SK-N-SH treated with all-trans-retinoic acid at 6 μM for 48 hours (cell line): ENCODE measurements around the gene THNSL1.

ENCODE experiments used
- BACH2 ChIP-seq: fragments of 250-450 bp; sonication (Bioruptor Pico); IDR thresholded peaks from 2 replicates; pipeline ENCODE4 v1.9.0; 2021; ENCODE audit warnings: mild to moderate bottlenecking, borderline replicate concordance
- CSDC2 ChIP-seq: fragments of 250-450 bp; sonication (Bioruptor Pico); IDR thresholded peaks from 2 replicates; pipeline ENCODE4 v1.5.0; 2020; ENCODE audit warnings: mild to moderate bottlenecking, moderate library complexity
- GLIS3 ChIP-seq: fragments of 250-450 bp; sonication (Bioruptor Pico); IDR thresholded peaks from 2 replicates; pipeline ENCODE4 v1.5.0; 2020; ENCODE audit warnings: mild to moderate bottlenecking, moderate library complexity
- ISL1 ChIP-seq: fragments of 250-450 bp; sonication (Bioruptor Pico); IDR thresholded peaks from 2 replicates; pipeline ENCODE4 v2.1.2; 2022; ENCODE audit warnings: mild to moderate bottlenecking, moderate library complexity
- OSR1 ChIP-seq: fragments of 250-450 bp; sonication (Bioruptor Pico); IDR thresholded peaks from 2 replicates; pipeline ENCODE4 v1.8.0; 2022; ENCODE audit warnings: moderate library complexity, mild to moderate bottlenecking, inconsistent platforms
- PPARA ChIP-seq: fragments of 250-450 bp; sonication (Bioruptor Pico); IDR thresholded peaks from 2 replicates; pipeline ENCODE4 v1.5.0; 2020; ENCODE audit warnings: mild to moderate bottlenecking, borderline replicate concordance
- TCF4 ChIP-seq: fragments of 250-450 bp; sonication (Bioruptor Pico); IDR thresholded peaks from 2 replicates; pipeline ENCODE4 v1.8.0; 2021; ENCODE audit warnings: mild to moderate bottlenecking, moderate library complexity, borderline replicate concordance
- ZC3H10 ChIP-seq: fragments of 250-450 bp; sonication (Bioruptor Pico); IDR thresholded peaks from 2 replicates; pipeline ENCODE4 v1.5.1; 2021; ENCODE audit warnings: mild to moderate bottlenecking, moderate library complexity
- ZFP3 ChIP-seq: fragments of 250-450 bp; sonication (Bioruptor Pico); IDR thresholded peaks from 2 replicates; pipeline ENCODE4 v1.5.0; 2020; ENCODE audit warnings: mild to moderate bottlenecking, moderate library complexity
- ZFP30 ChIP-seq: fragments of 450-650 bp; formaldehyde crosslinking; IDR thresholded peaks from 2 replicates; pipeline ENCODE4 v1.5.0; 2022; ENCODE audit warnings: mild to moderate bottlenecking, moderate library complexity
- ZNF70 ChIP-seq: fragments of 450-650 bp; formaldehyde crosslinking; IDR thresholded peaks from 2 replicates; pipeline ENCODE4 v1.5.0; 2020; ENCODE audit warnings: mild to moderate bottlenecking, moderate library complexity
- ZNF8 ChIP-seq: fragments of 450-650 bp; formaldehyde crosslinking; IDR thresholded peaks from 2 replicates; pipeline ENCODE4 v1.5.0; 2020; ENCODE audit warnings: mild to moderate bottlenecking, moderate library complexity
- TF ChIP-seq, protein P1 (sequence below): fragments of 250-450 bp; sonication (Bioruptor Pico); IDR thresholded peaks from 2 replicates; pipeline ENCODE4 v1.8.0; 2020; ENCODE audit warnings: mild to moderate bottlenecking, moderate library complexity, borderline replicate concordance
- TF ChIP-seq, protein P2 (sequence below): fragments of 250-450 bp; sonication (Bioruptor Pico); IDR thresholded peaks from 2 replicates; pipeline ENCODE4 v1.5.1; 2020; ENCODE audit warnings: low read depth, mild to moderate bottlenecking, moderate library complexity

DNA sequence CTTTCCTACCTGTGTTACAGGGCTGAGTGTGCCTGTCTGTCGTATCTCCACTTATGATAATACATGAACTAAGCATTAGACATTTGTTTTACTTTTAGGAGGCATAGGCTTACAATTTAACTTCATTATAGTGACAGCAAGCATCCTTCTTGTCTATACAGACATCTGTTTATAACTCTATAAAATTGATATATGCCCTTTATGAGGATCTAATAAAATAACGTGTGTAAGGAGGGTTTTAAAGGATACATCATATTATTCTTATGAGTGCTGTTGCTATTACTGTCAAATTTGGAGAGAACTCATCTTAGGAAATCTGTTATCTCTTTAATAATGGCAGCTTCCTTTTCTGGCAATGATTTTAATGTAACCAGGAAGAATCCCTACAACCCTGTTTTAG lies 21.9 kb downstream of the THNSL1 start:
- no peak for TF ChIP-seq ZFP3 (CRISPR knock-in tag)
- no peak for TF ChIP-seq OSR1 (CRISPR knock-in tag)
- no peak for TF ChIP-seq ZFP30 (CRISPR knock-in tag)
- TF ChIP-seq, protein P1, sequence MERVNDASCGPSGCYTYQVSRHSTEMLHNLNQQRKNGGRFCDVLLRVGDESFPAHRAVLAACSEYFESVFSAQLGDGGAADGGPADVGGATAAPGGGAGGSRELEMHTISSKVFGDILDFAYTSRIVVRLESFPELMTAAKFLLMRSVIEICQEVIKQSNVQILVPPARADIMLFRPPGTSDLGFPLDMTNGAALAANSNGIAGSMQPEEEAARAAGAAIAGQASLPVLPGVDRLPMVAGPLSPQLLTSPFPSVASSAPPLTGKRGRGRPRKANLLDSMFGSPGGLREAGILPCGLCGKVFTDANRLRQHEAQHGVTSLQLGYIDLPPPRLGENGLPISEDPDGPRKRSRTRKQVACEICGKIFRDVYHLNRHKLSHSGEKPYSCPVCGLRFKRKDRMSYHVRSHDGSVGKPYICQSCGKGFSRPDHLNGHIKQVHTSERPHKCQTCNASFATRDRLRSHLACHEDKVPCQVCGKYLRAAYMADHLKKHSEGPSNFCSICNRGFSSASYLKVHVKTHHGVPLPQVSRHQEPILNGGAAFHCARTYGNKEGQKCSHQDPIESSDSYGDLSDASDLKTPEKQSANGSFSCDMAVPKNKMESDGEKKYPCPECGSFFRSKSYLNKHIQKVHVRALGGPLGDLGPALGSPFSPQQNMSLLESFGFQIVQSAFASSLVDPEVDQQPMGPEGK = no peak
- TF ChIP-seq GLIS3 (CRISPR knock-in tag) = no peak
- no peak for TF ChIP-seq ZC3H10 (CRISPR knock-in tag)
- TF ChIP-seq TCF4 (CRISPR knock-in tag) = no peak
- TF ChIP-seq, protein P2, sequence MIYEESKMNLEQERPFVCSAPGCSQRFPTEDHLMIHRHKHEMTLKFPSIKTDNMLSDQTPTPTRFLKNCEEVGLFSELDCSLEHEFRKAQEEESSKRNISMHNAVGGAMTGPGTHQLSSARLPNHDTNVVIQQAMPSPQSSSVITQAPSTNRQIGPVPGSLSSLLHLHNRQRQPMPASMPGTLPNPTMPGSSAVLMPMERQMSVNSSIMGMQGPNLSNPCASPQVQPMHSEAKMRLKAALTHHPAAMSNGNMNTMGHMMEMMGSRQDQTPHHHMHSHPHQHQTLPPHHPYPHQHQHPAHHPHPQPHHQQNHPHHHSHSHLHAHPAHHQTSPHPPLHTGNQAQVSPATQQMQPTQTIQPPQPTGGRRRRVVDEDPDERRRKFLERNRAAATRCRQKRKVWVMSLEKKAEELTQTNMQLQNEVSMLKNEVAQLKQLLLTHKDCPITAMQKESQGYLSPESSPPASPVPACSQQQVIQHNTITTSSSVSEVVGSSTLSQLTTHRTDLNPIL = no peak
- TF ChIP-seq ZNF70 (CRISPR knock-in tag) = no peak
- no peak for TF ChIP-seq ZNF8 (CRISPR knock-in tag)
- TF ChIP-seq ISL1 (CRISPR knock-in tag) = peak; percentile 88
- no peak for TF ChIP-seq BACH2 (CRISPR knock-in tag)
- no peak for TF ChIP-seq CSDC2
- TF ChIP-seq PPARA (CRISPR knock-in tag) = no peak
